Stimulated activated CD4-positive, alpha-beta T cell treated with anti-CD3 and anti-CD28 coated beads, Interleukin-1b, Interleukin-23, amount 100 ng/mL, for 48 hours (primary cell): ENCODE results near the gene EVPL.
"Not testable (repeated sequence)": the region's sequence is repeated elsewhere in the genome, so short reads cannot be mapped to it uniquely, and the experiment has no call there.

Source experiments
- DNase-seq: peaks from one replicate; pipeline ENCODE4 v3.0.0-alpha.2; 2020

EVPL gene

DNA sequence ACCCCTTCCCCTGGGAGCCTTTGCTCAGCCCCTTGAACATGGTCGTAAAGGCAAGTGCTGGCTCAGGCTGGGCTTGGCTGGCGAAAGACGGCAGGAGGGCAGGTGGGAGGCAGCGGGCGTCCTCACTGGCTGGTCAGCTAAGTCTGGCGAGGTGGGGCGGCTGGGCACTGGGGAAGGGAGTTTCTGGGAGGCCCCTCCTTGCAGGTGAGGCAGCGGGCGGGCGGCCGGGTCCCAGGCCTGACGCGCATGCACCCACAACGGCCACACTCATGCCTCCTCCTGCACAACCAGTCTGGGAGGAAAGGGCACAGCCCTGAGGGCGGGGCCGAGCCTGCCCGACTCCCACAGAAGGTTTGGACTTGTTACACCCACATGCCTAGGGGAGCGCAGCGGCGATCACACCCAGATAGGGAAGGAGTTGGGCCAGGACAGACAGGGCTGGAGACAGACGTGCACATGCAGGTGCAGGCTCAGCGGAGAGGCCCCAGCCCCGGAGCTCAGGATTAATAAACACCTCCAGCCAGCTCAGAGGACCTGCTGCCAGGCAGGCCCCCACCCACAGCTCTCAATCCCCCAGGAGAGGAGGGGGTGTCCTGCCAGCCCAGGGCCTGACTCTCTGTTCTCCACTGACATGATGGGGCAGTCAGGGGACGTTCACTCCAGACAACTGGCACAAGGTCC, at the start of gene EVPL:
Gene EVPL, minus strand, starts transcription at position 148 of the 681 bp plus-strand sequence. Its CDS starts 108 bp downstream, at position 40.
- DNase-seq: no peak

DNA sequence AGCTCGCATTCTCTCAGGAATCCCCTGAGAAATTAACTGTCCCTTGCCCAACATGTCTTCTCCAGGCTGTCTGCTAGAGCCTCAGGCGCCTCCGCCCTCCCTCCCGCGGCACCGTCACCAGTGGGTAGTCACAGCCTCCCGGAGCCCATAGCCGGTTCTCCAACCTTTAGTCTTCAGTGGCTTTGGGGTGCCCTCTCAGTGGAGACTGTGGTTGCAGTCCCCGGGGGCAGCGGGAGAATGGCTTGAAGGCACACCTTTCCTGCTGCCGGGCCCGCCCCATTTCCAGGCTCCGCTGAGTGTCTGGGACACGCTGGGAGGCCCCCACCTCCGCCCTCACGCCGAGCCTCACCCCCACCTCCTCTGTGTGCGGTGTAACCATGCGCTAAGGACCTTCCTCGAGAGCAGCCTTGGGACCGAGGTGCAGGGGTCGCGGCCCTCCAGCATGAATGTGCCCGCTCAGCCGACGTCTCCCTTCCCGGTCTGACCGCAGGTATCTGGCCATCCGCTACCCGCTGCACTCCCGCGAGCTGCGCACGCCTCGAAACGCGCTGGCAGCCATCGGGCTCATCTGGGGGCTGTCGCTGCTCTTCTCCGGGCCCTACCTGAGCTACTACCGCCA, 49.1 kb upstream of the EVPL start:
- DNase-seq: no peak

DNA sequence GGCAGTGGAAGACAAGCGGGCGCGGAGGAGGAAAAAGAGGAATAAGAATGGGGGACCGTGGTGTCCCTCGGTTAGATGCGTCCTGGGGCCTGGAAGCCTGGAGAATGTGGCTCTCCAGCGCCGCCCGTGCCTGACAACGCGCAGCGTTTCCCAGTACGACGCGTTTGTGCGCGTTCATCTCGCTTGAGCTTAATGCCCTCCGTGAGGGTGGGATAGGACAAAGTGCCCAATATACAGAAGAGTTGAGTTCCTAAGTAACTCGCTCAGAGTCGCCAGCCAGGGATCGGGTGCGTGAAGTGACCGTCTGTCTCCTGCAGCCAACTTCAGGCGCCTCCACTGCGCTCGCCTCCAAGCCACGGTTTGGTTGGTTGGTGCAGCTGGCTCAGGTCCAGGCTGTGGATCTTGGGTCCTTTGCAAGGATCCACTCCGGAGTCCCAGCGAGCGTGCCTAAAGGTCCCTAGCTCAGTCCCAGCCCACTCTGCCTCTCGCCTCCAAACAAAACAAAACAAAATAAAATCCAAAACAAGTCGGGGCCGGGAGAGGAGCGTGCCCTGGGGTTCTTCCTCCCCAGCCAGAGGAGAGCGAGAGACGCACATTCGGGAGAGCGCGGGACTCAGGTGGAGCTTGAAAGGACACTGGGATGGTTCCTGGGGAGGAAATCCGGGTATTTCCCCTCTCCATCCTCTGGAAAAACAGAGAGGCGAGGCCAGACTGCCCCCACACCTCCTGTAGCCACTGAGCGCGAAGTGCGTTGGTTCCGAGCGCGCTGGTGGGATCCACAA, 48.4 kb upstream of the EVPL start:
- no peak for DNase-seq

DNA sequence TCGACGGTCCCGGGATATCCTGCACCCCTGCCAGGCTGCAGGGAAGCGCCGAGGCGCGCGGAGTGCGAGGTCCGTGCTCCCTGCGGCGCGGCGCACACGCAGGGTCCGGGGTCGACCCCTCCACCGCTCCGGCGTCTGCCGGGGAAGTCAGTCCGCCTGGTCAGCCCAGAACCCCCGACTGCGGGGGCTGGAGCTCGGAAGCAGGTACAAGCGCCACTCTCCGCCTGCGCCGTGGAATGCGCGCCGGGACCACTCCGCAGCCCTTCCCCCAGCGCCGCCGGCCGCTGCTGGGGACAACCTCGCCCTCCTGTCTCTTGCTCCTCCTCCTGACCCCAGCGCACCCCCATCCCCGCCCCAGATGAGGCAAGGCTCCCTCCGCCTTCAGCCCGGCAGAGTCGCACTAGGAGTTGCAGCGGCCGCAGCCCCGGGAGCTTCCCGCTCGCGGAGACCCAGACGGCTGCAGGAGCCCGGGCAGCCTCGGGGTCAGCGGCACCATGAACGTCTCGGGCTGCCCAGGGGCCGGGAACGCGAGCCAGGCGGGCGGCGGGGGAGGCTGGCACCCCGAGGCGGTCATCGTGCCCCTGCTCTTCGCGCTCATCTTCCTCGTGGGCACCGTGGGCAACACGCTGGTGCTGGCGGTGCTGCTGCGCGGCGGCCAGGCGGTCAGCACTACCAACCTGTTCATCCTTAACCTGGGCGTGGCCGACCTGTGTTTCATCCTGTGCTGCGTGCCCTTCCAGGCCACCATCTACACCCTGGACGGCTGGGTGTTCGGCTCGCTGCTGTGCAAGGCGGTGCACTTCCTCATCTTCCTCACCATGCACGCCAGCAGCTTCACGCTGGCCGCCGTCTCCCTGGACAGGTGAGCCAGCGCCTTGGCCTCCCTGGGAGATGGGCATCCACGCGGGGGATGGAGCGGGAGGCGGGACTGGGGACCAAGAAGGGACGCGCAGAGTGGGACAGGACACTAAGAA, 47.6 kb upstream of the EVPL start, which contains the start of gene GALR2:
Gene GALR2, plus strand, starts transcription at position 392 of the 974 bp plus-strand sequence. Its CDS starts 103 bp downstream, at position 495.
- DNase-seq: no peak

DNA sequence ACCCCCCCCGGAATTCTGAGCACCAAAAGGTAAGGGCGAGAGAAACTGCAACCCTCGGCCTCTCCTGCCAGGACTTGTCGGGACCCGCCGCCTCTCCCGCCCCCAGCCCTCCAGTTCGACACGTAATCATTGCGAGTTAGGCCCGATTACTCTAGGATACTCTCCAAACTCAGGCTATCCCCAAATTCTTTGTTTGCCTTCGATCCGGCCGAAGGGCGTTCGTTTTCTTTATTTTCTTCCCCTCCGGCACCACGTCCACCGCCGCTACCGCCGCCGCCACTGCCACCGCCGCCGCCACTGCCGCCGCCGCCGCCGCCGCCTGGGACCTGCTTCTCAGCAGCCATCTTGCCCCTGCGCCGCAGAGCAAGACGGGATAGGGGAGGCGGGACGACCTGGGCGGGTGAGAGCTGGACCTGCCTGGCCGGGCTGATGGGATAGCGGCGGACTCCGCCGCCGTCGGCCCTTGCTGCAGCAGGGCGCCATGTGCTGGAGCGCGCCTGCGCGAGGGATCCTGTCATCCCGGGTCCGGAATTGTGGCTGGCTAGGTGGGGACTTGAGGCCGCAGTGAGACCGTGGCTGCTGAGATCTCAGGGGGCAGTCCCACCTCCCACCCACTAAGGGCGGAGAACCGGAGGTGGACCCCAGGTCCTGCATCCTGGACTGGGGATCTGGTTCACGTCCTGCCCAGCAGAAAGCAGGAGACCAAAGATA, 45.2 kb upstream of the EVPL start, which contains the start of gene SRP68:
Gene SRP68, minus strand, starts transcription at position 370 of the 711 bp plus-strand sequence. Its CDS starts 26 bp downstream, at position 344.
- peak; percentile 84 for DNase-seq

DNA sequence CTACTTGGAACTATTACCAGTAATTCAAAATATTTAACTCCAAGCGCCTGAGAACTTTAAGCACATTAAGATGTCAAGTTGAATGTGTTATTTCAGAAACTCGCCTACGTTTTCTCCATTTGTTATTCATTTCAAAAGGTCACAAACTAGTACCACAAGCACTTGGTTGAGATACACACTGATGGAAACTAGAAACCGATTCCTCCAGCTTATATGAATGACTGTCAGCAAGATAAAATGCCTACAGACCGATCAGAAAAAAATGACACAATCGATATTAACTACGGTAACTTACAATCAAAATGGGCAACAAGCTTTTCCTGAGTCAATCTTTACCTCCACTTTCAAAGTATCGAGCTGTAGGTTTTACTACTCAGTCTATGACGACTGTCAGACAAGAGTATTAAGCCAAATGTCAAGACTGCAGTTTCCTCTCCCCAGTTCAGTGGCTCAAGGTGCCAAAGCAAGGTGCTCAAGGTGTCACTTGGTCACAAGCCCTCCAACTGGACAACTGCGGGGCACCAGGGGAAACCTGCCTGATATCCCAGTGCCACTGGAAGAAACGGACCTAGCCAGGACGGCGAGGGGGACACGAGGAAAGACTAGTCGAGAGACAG, 44.5 kb upstream of the EVPL start:
- peak; percentile 42 for DNase-seq

DNA sequence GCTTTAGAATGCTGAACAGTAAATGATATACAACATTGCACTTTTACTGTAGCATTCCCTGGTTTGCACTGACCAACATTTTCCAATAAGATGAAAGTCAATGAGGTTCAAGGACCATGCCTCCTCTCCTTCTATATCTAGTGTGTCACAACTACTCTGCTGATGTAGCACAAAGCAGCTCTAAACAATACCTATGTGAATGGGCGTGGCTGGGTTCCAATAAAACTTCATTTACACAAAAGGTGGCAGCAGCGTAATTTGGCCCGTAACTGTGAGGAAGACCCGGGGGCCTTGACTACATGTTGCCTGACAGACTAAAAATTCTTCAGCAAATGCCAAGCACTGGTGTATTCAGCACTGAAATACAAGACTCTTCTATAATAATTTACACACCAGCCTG, 38.7 kb upstream of the EVPL start:
- DNase-seq: no peak

DNA sequence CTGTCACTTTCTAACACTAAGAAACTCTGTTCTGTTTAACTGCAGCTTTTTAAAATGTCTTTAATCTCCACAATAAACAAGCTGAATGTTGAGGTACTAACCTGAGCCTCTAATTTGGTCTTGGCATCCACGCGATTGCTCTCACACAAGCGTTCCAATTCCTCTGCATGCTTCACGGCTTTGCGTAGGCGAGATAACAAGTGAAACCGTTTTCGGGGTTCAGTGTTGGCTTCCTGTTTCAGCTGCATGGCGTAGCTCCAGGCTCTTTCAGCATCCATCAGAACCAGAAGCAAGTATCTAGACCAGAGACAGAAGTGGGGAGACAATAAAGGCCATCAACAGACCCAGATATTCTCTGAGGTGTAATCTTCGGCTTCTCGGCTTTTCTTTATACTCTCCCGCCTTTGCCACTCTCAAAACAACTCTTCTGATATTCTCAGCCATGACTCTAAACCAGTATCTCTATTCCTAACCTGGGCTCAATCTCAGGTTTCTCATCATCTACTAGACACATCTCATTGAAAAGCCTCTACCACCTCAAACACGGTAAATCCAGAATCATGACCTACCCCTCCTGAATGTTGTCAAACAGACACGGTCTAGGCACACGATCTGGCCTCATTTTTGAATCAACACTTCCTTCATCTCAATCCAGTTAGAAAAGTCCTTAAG, 36.9 kb upstream of the EVPL start:
- DNase-seq: peak; percentile 65

DNA sequence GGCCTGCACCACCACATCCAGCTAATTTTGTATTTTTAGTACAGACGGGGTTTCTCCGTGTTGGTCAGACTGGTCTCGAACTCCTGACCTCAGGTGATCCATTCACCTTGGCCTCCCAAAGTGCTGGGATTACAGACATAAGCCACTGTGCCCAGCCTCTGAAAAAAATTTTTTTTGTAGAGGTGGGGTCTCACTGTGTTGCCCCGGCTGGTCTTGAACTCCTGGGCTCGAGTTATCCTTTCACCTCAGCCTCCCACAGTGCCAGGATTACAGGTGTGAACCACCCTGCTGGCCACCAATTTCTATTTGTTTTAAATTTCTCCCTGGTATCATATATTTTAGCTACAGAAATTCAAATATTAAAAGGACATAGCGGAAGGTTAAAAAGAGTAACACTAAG, 31.2 kb upstream of the EVPL start:
- not testable (repeated sequence) for DNase-seq

DNA sequence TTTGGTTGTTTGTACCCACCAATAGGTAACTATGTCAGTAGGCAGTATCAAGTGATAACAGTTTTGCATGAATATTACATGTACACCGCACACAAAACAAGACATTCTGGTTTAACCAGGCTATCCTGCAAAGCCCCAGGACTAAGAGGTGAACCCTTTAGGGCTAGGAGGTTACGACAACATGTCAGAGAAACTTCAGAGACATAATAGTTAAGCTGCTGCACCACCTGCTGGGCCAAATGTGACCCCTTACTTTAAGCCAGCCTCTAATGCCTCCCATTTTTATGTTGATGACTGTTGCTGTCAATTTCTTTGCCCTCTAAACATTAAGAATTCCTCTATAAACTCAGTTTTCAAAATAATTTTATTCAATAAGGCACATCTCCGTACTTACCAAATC, 29.8 kb upstream of the EVPL start:
- no peak for DNase-seq

DNA sequence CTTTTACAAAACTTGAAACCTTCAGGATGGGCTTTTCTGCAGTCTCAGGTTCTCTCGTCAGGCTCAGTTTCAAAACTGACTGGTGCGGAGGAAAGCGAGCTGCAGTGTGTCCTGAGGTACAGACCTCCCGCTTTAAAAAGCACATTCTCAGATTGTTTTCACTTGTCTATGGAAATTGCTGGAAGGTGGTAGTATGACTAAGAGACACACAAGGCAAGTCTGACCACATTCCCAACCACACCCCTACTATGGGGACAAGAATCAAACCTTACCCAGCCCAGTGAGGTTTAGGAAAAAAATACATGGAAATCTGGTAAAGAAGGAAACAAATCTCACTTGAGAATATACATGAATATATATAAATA, 27.0 kb upstream of the EVPL start:
- no peak for DNase-seq

DNA sequence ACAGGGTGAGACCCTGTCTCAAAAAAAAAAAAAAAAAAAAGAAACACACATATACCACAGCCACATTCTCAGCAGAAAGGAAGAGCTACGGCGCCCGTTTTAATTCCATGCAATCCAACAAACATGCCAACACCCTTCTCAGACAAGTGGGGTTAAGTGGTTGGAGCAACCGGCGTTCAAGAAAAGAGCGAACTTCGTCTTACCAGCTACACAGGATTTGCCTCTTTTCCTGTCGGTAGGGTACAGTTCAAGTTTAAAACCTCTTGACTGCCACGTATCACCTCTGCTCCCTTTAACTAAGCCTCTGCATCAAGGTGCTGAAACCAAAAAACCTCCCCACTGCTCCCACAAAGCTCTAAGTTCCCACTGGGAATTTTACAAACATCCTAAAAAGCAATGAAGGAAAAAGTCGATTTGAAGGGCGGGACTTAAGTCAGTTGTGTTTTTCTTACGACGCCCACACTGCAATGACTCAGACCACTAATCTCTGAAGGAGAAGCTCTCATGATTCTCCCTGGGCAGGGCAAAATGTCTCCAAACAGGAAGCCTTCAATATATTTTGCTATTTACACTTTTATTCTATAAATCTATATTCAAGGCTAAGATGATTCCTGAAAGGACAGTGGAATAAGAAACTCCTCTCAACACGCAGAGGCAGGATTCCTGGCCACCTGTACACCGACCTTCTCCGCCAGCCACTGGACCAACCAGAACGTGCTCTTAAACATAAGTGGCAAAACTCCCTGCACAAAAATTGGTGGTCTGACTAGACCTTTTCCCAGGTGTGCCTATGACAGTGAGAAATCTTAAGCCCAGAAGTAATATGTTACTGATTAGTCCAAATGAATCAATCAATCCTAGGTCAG, 26.4 kb upstream of the EVPL start:
- DNase-seq: no peak

DNA sequence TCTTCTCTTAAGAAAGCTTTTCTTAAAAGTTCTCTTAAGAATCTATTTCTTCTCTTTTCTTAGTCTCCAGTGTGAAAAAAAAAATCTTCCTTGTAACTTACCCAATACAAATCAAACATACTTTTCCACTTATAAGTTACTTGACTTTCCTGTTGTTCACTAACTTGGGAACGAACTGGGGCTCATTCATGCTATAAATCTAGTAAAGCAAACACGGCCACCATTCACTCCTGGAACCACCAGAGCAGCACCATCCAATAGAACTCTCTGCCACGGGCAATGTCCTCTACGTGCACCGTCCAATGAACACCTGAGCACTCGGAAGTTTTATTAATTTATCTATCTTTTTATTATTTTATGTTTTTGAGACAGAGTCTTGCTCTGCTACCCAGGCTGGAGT, 24.5 kb upstream of the EVPL start:
- no peak for DNase-seq

DNA sequence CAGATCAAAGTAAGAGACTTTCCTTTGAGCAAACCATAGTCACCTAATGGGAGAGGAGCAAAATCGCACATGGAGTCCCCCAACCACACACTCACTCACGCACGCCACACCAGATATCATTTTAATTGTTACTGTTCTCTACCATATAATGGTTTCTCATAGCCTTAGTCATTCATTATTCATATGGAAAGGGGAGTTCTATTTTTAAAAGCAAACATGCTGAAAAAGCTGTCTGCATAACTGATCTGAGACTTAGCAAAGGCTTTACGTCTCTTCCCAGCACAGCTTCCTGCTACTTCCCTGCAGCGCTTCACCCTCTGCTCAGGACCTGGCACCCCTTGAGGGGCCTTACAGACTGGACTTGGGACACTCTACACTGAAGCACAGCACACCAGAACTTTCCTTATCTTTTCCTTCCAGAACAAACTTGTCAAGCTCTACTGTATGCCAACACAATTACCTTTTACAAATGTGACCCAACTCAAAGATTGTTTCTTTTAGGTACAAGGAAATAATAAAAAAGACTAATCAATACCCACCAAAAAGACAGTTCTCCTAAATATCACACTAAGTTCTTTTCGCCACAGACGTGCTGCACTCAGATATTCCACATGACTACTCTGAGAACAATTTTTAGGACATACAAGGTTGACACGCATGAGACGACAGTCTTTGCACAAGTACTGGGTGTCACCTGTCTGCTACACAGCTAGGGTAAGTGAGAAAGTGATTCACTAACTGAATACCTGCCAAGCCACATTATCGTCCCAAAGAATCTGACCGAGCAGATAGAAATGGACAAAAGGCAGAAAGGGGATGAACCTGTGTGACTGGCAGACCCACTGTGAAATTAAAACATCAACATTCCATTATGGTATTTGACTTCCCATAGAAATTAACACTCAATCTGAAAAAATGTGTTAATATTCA, 23.7 kb upstream of the EVPL start:
- DNase-seq: no peak

DNA sequence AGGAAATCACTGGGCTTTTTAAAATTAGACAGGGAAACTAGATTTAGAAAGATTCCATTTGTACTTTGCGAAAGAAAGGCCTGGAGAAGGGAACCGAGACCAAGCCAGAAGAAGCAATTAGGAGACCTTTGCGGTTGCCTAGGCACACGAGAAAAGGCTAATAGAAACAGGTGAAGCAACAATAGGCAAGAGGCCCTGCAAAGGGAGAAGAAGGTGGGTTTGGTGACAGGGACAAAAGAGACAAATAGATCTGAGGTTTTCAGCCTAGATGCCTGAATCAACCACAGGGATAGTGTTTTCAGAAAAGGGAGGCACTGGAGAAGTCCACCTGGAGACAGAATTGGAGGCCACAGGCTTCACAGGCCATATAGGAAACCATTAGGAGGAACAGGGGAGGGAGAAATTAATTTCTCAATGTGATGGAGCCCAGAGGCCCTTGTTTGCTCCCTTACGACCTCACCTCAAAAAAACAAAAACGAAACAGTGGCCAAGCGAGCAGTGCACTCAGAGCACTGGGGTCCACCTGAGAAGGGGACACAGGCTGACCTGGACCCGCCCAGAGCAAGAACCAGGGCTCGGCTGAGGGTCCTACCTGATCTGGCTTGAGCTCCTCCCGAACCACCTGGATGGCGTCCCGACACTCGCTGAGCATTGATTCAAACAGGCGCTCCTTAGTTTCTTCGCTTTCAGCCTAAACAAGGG, 22.9 kb upstream of the EVPL start:
- DNase-seq: no peak

DNA sequence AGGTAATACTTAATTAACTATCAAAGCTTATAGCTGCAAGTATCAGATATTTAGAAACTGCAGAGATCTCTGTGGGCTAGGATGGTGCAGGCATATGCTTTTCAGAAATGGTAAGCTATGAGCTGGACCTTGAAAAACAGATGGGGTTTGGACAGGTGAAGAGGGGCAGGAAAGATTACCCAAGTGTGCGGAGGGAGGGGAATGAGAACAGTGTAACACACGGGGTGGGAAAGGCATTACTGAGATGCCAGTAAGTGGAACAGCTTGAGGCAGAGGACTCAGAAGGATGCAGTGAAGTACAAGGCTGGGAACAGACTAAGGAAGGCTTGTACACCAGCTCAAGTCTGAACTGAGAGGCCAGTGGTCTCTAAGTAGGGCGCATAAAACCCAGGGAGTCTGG, 22.1 kb upstream of the EVPL start:
- no peak for DNase-seq

DNA sequence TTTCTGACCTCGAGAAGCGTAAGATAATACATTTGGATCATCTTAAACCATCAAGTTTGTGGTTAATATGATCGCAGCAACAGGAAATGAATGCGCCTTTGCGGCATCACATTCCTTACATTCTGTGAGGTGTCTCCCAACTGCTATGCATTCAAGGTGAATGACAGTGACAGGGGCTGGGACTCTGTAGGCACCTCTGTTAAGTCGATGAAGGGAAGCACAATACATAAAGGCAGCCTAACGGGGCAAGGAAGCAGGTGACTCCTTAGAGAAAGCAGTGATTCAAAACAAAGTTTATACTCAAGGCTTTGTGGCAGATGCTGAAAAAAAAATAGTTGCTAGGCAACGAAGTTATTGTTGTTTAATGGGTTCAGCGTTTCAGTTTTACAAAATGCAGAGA, 21.6 kb upstream of the EVPL start:
- DNase-seq: no peak

DNA sequence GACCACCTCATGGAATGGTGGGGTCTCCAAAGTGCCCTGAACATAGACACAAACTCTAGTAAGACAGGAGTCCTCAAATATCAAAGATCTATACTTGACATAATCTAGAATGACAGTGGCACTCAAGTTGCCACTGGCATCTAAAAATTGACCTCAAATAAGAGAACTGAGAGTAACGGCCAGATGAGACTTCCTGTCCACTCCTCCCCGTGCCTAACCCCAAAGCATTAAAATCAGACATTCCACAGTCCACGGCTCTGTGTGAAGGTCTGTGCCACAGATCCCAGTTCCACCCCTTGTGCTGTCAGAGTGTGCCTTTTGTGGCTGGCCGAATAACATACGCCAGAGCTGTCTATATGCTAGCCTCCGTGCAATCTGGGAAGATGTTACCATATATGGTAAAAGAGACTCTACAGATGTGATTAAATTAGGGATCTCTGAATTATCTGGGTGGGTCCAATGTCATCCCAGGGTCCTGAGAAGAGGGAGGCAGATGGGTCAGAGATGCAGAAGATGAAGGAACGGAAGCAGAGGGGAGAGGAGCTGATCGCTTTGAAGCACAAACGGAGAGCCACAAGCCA, 21.0 kb upstream of the EVPL start:
- DNase-seq: no peak
